H9 (cell line): ENCODE data around the gene POLN. TPM values are rescaled to one million over a fixed set of nuclear protein-coding genes. Genes with fewer than 3 reads are reported as not detected.

Source experiments
- DNase-seq: peaks from one replicate; pipeline ENCODE4 v3.0.0-alpha.2; 2017
- H2AFZ ChIP-seq: one replicate; pipeline ENCODE4 v1.6.1; 2013; ENCODE audit warnings: mild to moderate bottlenecking, low read length, control low read depth, moderate library complexity
- H2AK5ac ChIP-seq: 2 replicates; pipeline ENCODE4 v1.6.1; 2013; ENCODE audit warnings: low read length, control low read depth, mixed read lengths; ENCODE audit not compliant: insufficient read length
- H2BK120ac ChIP-seq: one replicate; pipeline ENCODE4 v1.6.1; 2013; ENCODE audit warnings: low read depth, mild to moderate bottlenecking, low read length, control low read depth, inconsistent platforms; ENCODE audit not compliant: poor library complexity, severe bottlenecking
- H2BK12ac ChIP-seq: 2 replicates; pipeline ENCODE4 v1.6.1; 2013; ENCODE audit warnings: low read length, control low read depth, mixed read lengths, low read depth; ENCODE audit not compliant: insufficient read length
- H2BK15ac ChIP-seq: 2 replicates; pipeline ENCODE4 v1.6.1; 2013; ENCODE audit warnings: low read depth, low read length, control low read depth
- H2BK20ac ChIP-seq: one replicate; pipeline ENCODE4 v1.6.1; 2013; ENCODE audit warnings: low read depth, mild to moderate bottlenecking, low read length, control low read depth, inconsistent platforms; ENCODE audit not compliant: poor library complexity, severe bottlenecking
- H2BK5ac ChIP-seq: 2 replicates; pipeline ENCODE4 v1.6.1; 2013; ENCODE audit warnings: low read length, control low read depth, mixed read lengths; ENCODE audit not compliant: insufficient read length
- H3K14ac ChIP-seq: 2 replicates; pipeline ENCODE4 v1.6.1; 2013; ENCODE audit warnings: low read length, control low read depth; ENCODE audit not compliant: insufficient read depth
- H3K18ac ChIP-seq: 2 replicates; pipeline ENCODE4 v1.6.1; 2013; ENCODE audit warnings: low read depth, mild to moderate bottlenecking, mixed read lengths, low read length, control low read depth; ENCODE audit not compliant: insufficient read length
- H3K23ac ChIP-seq: 2 replicates; pipeline ENCODE4 v1.6.1; 2013; ENCODE audit warnings: low read length, control low read depth, mixed read lengths, low read depth; ENCODE audit not compliant: insufficient read length
- H3K23me2 ChIP-seq: 2 replicates; pipeline ENCODE4 v1.6.1; 2013; ENCODE audit warnings: low read depth, mild to moderate bottlenecking, mixed read lengths, low read length, control low read depth; ENCODE audit not compliant: insufficient read length, poor library complexity, severe bottlenecking
- H3K27ac ChIP-seq: 2 replicates; pipeline ENCODE4 v1.5.1; 2013; ENCODE audit warnings: low read length, control low read depth, mixed read lengths, low read depth; ENCODE audit not compliant: insufficient read length
- H3K27me3 ChIP-seq: 2 replicates; pipeline ENCODE4 v1.6.1; 2013; ENCODE audit warnings: low read length, control low read depth, inconsistent platforms; ENCODE audit not compliant: insufficient read depth
- H3K4ac ChIP-seq: 2 replicates; pipeline ENCODE4 v1.6.1; 2013; ENCODE audit warnings: low read depth, mild to moderate bottlenecking, control low read depth, inconsistent platforms, low read length, moderate library complexity
- H3K4me1 ChIP-seq: 2 replicates; pipeline ENCODE4 v1.6.1; 2013; ENCODE audit warnings: low read length, control low read depth, inconsistent platforms; ENCODE audit not compliant: insufficient read depth
- H3K4me2 ChIP-seq: 2 replicates; pipeline ENCODE4 v1.6.1; 2013; ENCODE audit warnings: low read length, control low read depth, mixed read lengths; ENCODE audit not compliant: insufficient read length, insufficient read depth
- H3K56ac ChIP-seq: 2 replicates; pipeline ENCODE4 v1.6.1; 2013; ENCODE audit warnings: low read depth, mild to moderate bottlenecking, mixed read lengths, low read length, control low read depth; ENCODE audit not compliant: insufficient read length
- H3K79me1 ChIP-seq: 2 replicates; pipeline ENCODE4 v1.6.1; 2013; ENCODE audit warnings: low read depth, mild to moderate bottlenecking, moderate library complexity, low read length, control low read depth, inconsistent platforms; ENCODE audit not compliant: insufficient read depth, poor library complexity, severe bottlenecking
- H3K79me2 ChIP-seq: 2 replicates; pipeline ENCODE4 v1.6.1; 2013; ENCODE audit warnings: low read length, control low read depth, inconsistent platforms; ENCODE audit not compliant: insufficient read depth
- H3K9ac ChIP-seq: 2 replicates; pipeline ENCODE4 v1.6.1; 2013; ENCODE audit warnings: low read length, control low read depth, mixed read lengths; ENCODE audit not compliant: insufficient read length; ENCODE audit errors: extremely low read depth
- H3K9me3 ChIP-seq: one replicate; pipeline ENCODE4 v1.6.1; 2013; ENCODE audit warnings: low read depth, low read length, inconsistent platforms; ENCODE audit not compliant: control insufficient read depth
- H3T11ph ChIP-seq: one replicate; pipeline ENCODE4 v1.6.1; 2013; ENCODE audit warnings: mild to moderate bottlenecking, low read length, control low read depth, inconsistent platforms
- H4K20me1 ChIP-seq: one replicate; pipeline ENCODE4 v1.6.1; 2013; ENCODE audit not compliant: control insufficient read depth, insufficient read length, insufficient read depth
- H4K5ac ChIP-seq: 2 replicates; pipeline ENCODE4 v1.6.1; 2013; ENCODE audit warnings: low read depth, mild to moderate bottlenecking, mixed read lengths, low read length, control low read depth; ENCODE audit not compliant: insufficient read length
- H4K8ac ChIP-seq: replicated peaks from 2 replicates; pipeline ENCODE4 v1.6.1; 2013; ENCODE audit warnings: low read length, control low read depth, mixed read lengths, low read depth; ENCODE audit not compliant: insufficient read length
- H4K91ac ChIP-seq: 2 replicates; pipeline ENCODE4 v1.6.1; 2013; ENCODE audit warnings: low read depth, mild to moderate bottlenecking, moderate library complexity, mixed read lengths, low read length, control low read depth; ENCODE audit not compliant: insufficient read length
- H3K27ac Mint-ChIP-seq, 3 experiments: 2 replicates in 2 of 3; 3 replicates in 1 of 3; pipeline ENCODE4 v1.8.0; 2020 to 2021; ENCODE audit warnings: mixed read lengths in 3 of 3, mild to moderate bottlenecking in 1 of 3, moderate library complexity in 1 of 3
- H3K27me3 Mint-ChIP-seq: 2 replicates; pipeline ENCODE4 v1.8.0; 2021; ENCODE audit warnings: low read depth, mild to moderate bottlenecking, moderate library complexity, mixed read lengths
- H3K36me3 Mint-ChIP-seq, 3 experiments: 2 replicates in 2 of 3; 3 replicates in 1 of 3; pipeline ENCODE4 v1.8.0; 2020 to 2021; ENCODE audit warnings: low read depth in 3 of 3, mixed read lengths in 3 of 3; ENCODE audit not compliant: insufficient read depth in 1 of 3
- H3K4me1 Mint-ChIP-seq, 2 experiments: 2 replicates each; pipeline ENCODE4 v1.8.0; 2020; ENCODE audit warnings: mixed read lengths in 2 of 2
- H3K4me3 Mint-ChIP-seq, 2 experiments: 2 replicates in 1 of 2; 3 replicates in 1 of 2; pipeline ENCODE4 v1.8.0; 2020 to 2021; ENCODE audit warnings: mild to moderate bottlenecking in 2 of 2, mixed read lengths in 2 of 2, moderate library complexity in 1 of 2
- H3K9me3 Mint-ChIP-seq, 2 experiments: 2 replicates in 1 of 2; 3 replicates in 1 of 2; pipeline ENCODE4 v1.8.0; 2020; ENCODE audit warnings: mild to moderate bottlenecking in 2 of 2, mixed read lengths in 2 of 2, moderate library complexity in 1 of 2
- CTCF ChIP-seq: fragments of 200-600 bp; sonication (generic); conservative IDR thresholded peaks from 3 replicates; pipeline ENCODE4 v1.8.0; 2021; ENCODE audit warnings: antibody characterized with exemption, mild to moderate bottlenecking
- WGBS: extraction: QIAGEN DNeasy Blood & Tissue Kit; methylation state at CpG from one replicate; pipeline ENCODE4 v1.1.7; 2013; ENCODE audit warnings: missing lambda C conversion rate, low lambda C conversion rate, mixed read lengths; ENCODE audit not compliant: insufficient read length; ENCODE audit errors: extremely low coverage; 5-methylcytosine and 5-hydroxymethylcytosine counted together
- total RNA-seq: library from RNA; stranded (reverse); gene quantifications from 2 replicates; pipeline ENCODE4 v1.2.1, GENCODE V29; 2021

The POLN gene
- total RNA-seq, 1 experiment from 2014 or later = 0.74 TPM

- Histone ChIP-seq H4K91ac (no peak overlapping the region), H3K14ac (no peak overlapping the region), H2BK20ac (no peak overlapping the region), H3K27ac (no peak overlapping the region), H3K79me2 (no peaks in the 10 kb centered on the region), H3K23me2 (peaks cover 4% of the 10 kb centered on the region), H3T11ph (no peak overlapping the region), H2AK5ac (no peak overlapping the region), H2BK120ac (no peak overlapping the region), H2BK12ac (no peak overlapping the region), H3K4me2 (no peak overlapping the region), H2BK5ac (no peak overlapping the region), H4K20me1 (peaks cover 2% of the 10 kb centered on the region), H2BK15ac (no peak overlapping the region), H3K18ac (no peak overlapping the region), H3K27me3 (no peaks in the 10 kb centered on the region), H3K4ac (no peak overlapping the region), H3K79me1 (no peaks in the 10 kb centered on the region), H3K9me3 (no peaks in the 10 kb centered on the region), H3K4me1 (no peaks in the 10 kb centered on the region), H2AFZ (no peak overlapping the region), H4K5ac (no peak overlapping the region), H4K8ac (no peak overlapping the region), H3K9ac (no peak overlapping the region), H3K56ac (no peak overlapping the region), H3K23ac (no peak overlapping the region)
- Mint-ChIP-seq H3K27me3 (no peaks in the 10 kb centered on the region), H3K4me1 (no peaks in the 10 kb centered on the region), H3K27ac (no peak overlapping the region; a peak in 1 of 7 replicates), H3K36me3 (peaks cover 5 to 18% (median 12%) of the 10 kb centered on the region in 3 experiments; a peak in 4 of 7 replicates), H3K9me3 (no peaks in the 10 kb centered on the region), H3K4me3 (no peak overlapping the region)
- WGBS = no CpG with 5 or more reads among the region's 18 CpGs
- TF ChIP-seq CTCF = no peak
- peak; percentile 33 for DNase-seq
These were observed 13.7 kb upstream of the POLN start for GRCh38 chr4:2255501-2256155.
